HCT116 (cell line): ENCODE measurements around the gene CLCF1. TPM values are rescaled to one million over a fixed set of nuclear protein-coding genes. Genes with fewer than 3 reads are reported as not detected.

Experiments used
- ATAC-seq: fragments of 200-7000 bp; cut with Tn5 transposase; 2 replicates; pipeline ENCODE4 v1.9.1; 2020; ENCODE audit warnings: mild to moderate bottlenecking, moderate library complexity
- BruUV-seq: library from RNA; stranded (reverse); fragments of 400-500 nt; replicated peaks from 2 replicates; lab custom pipeline; 2021; lab: Mats Ljungman, UMichigan
- CTCF ChIA-PET: fragments of 300-600 bp; sonication (Branson Sonifier 250); formaldehyde crosslinking; loops from one replicate; lab custom pipeline; 2021; ENCODE audit warnings: antibody characterized with exemption; lab: Charles Lee
- POLR2A ChIA-PET: fragments of 300-600, 350-600 bp; sonication (Branson Sonifier 250); formaldehyde crosslinking; loops from one replicate; lab custom pipeline; 2021; ENCODE audit warnings: antibody characterized with exemption; lab: Charles Lee
- RAD21 ChIA-PET, 2 experiments: fragments of 300-600 bp; sonication (Branson Sonifier 250); formaldehyde crosslinking; loops; one replicate each; lab custom pipeline; 2023; ENCODE audit warnings: low total read pairs in 2 of 2; ENCODE audit not compliant: uncharacterized antibody in 2 of 2, unreplicated experiment in 2 of 2, low non-redundant PET in 1 of 2; lab: Charles Lee
- DNase-seq: peaks from one replicate; pipeline ENCODE4 v3.0.0-alpha.2; 2010; ENCODE audit warnings: low read depth, low spot score
- H2AFZ ChIP-seq: fragments of 200-600 bp; shearing (Covaris generic), sonication (generic); 2 replicates; pipeline ENCODE4 v1.6.1; 2017; ENCODE audit warnings: low read depth, mixed run types, mixed read lengths, antibody characterized with exemption, low read length; ENCODE audit not compliant: poor library complexity, severe bottlenecking
- H3K27ac ChIP-seq: 2 replicates; pipeline ENCODE4 v1.5.1; 2012; ENCODE audit warnings: low read depth, low read length
- H3K27me3 ChIP-seq: fragments of 200-600 bp; sonication (generic); 2 replicates; pipeline ENCODE4 v1.6.1; 2016; ENCODE audit warnings: mixed run types, low read length, mixed read lengths; ENCODE audit not compliant: insufficient read depth
- H3K36me3 ChIP-seq, 2 experiments: fragments of 200-500 bp in 1 of 2; fragments of 200-600 bp in 1 of 2; sonication (Bioruptor generic) in 1 of 2; sonication (generic) in 1 of 2; 2 replicates each; pipeline versions ENCODE4 v1.5.1 to v1.6.1; 2014 to 2016; ENCODE audit warnings: low read length in 2 of 2, inconsistent platforms in 1 of 2, mixed read lengths in 1 of 2, mixed run types in 1 of 2; ENCODE audit not compliant: insufficient read depth in 2 of 2, control insufficient read depth in 1 of 2
- H3K4me1 ChIP-seq, 2 experiments: fragments of 200-600 bp in 1 of 2; sonication (generic) in 1 of 2; 2 replicates each; pipeline versions ENCODE4 v1.5.1 to v1.6.1; 2012 to 2017; ENCODE audit warnings: low read length in 2 of 2, inconsistent platforms in 1 of 2, mild to moderate bottlenecking in 1 of 2, mixed read lengths in 1 of 2, mixed run types in 1 of 2, moderate library complexity in 1 of 2; ENCODE audit not compliant: insufficient read depth in 2 of 2, control insufficient read depth in 1 of 2
- H3K4me2 ChIP-seq: fragments of 200-600 bp; sonication (generic); 2 replicates; pipeline ENCODE4 v1.6.1; 2017; ENCODE audit warnings: mixed run types, low read length, mixed read lengths
- H3K4me3 ChIP-seq, 2 experiments: fragments of 200-600 bp in 1 of 2; sonication (generic) in 1 of 2; replicated peaks in 1 of 2; 2 replicates each; pipeline ENCODE4 v1.5.1; 2011 to 2016; ENCODE audit warnings: low read length in 2 of 2, control low read depth in 1 of 2, low read depth in 1 of 2, mild to moderate bottlenecking in 1 of 2, mixed read lengths in 1 of 2, mixed run types in 1 of 2
- H3K79me2 ChIP-seq: fragments of 200-600 bp; sonication (generic); 2 replicates; pipeline ENCODE4 v1.6.1; 2017; ENCODE audit warnings: mild to moderate bottlenecking, mixed run types, low read length, moderate library complexity, mixed read lengths; ENCODE audit not compliant: insufficient read depth
- H3K9ac ChIP-seq: fragments of 200-600 bp; sonication (generic); 2 replicates; pipeline ENCODE4 v1.6.1; 2016; ENCODE audit warnings: low read length, mixed read lengths
- H3K9me2 ChIP-seq: fragments of 200-600 bp; sonication (generic), shearing (Covaris generic); 2 replicates; pipeline ENCODE4 v1.6.1; 2017; ENCODE audit warnings: mixed run types, mild to moderate bottlenecking, moderate library complexity; ENCODE audit not compliant: insufficient read depth
- H3K9me3 ChIP-seq, 2 experiments: fragments of 200-500 bp in 1 of 2; fragments of 200-600 bp in 1 of 2; sonication (Bioruptor generic) in 1 of 2; sonication (generic) in 1 of 2; 2 replicates each; pipeline ENCODE4 v1.6.1; 2014 to 2017; ENCODE audit warnings: low read length in 2 of 2, mixed read lengths in 2 of 2, inconsistent platforms in 1 of 2, low read depth in 1 of 2, mild to moderate bottlenecking in 1 of 2, mixed run types in 1 of 2, moderate library complexity in 1 of 2; ENCODE audit not compliant: control insufficient read depth in 1 of 2, insufficient read depth in 1 of 2
- H4K20me1 ChIP-seq: fragments of 200-600 bp; sonication (generic), shearing (Covaris generic); 2 replicates; pipeline ENCODE4 v1.6.1; 2017; ENCODE audit warnings: mixed run types, mild to moderate bottlenecking, moderate library complexity; ENCODE audit not compliant: insufficient read depth
- EZH2phosphoT487 ChIP-seq: fragments of 200-600 bp; IDR thresholded peaks from 2 replicates; pipeline ENCODE4 v1.6.1; 2018; ENCODE audit warnings: antibody characterized with exemption, borderline replicate concordance
- JUND ChIP-seq: IDR thresholded peaks from 2 replicates; pipeline ENCODE4 v1.6.1; 2012
- SRF ChIP-seq: IDR thresholded peaks from 2 replicates; pipeline ENCODE4 v1.6.1; 2012; ENCODE audit warnings: low read depth
- TCF7L2 ChIP-seq: IDR thresholded peaks from 2 replicates; pipeline ENCODE4 v1.7.0; 2011; ENCODE audit warnings: borderline replicate concordance, inconsistent platforms; ENCODE audit not compliant: insufficient read depth, insufficient read length; ENCODE audit errors: extremely low read depth
- YY1 ChIP-seq: IDR thresholded peaks from 2 replicates; pipeline ENCODE4 v1.6.1; 2011; ENCODE audit warnings: low read length, low read depth, moderate library complexity, mild to moderate bottlenecking; ENCODE audit not compliant: insufficient replicate concordance; ENCODE audit errors: extremely low read depth
- ZFX ChIP-seq: fragments of 450-650 bp; IDR thresholded peaks from 2 replicates; pipeline ENCODE4 v1.6.1; 2017
- ZNF274 ChIP-seq: fragments of 200-500 bp; sonication (Bioruptor generic); IDR thresholded peaks from 2 replicates; pipeline ENCODE4 v1.6.1; 2014; ENCODE audit warnings: mild to moderate bottlenecking, low read depth, low read length, inconsistent platforms
- intact Hi-C: fragments of 100-400 bp; cut with micrococcal nuclease; formaldehyde crosslinking; loops from 2 replicates; pipeline ENCODE4 v1.10.0; 2022
- total RNA-seq: library from RNA; stranded (reverse); gene quantifications from one replicate; pipeline ENCODE4 v1.2.1, GENCODE V29; 2021; ENCODE audit not compliant: unreplicated experiment
- TF ChIP-seq, protein P1 (sequence below): IDR thresholded peaks from 2 replicates; pipeline ENCODE4 v1.6.1; 2012; ENCODE audit warnings: low read depth

The CLCF1 gene
- total RNA-seq, 1 experiment from 2014 or later, result 12.2 TPM

DNA sequence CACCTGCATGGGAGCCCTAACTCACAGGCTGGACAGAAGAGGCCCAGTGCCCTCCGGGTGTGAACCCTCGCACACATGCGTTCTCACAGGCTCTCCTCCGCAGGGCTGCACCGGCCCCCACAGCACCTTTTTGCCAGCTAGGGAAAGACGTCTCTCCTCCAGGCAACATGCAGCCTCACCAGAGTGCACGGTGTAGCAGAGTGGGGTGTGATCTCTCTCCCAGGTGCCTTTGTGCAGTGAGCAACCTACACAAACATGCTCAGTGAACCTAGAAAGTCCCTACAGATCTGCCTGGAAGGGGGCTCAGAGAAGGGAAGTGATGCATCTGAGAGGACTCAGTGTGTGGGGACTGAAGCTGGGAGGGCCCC lies 38.4 kb upstream of the CLCF1 start:
- DNase-seq, result no peak
- H3K9ac ChIP-seq, result no peak overlapping the region
- H2AFZ ChIP-seq, result no peak overlapping the region
- no peak overlapping the region for H3K27ac ChIP-seq
- no peaks in the 10 kb centered on the region for H3K27me3 ChIP-seq
- no peaks in the 10 kb centered on the region for H3K36me3 ChIP-seq
- no peak for ATAC-seq
- TF ChIP-seq EZH2phosphoT487, result no peak
- TF ChIP-seq JUND, result no peak
- no peak for TF ChIP-seq TCF7L2
- TF ChIP-seq, protein P1, sequence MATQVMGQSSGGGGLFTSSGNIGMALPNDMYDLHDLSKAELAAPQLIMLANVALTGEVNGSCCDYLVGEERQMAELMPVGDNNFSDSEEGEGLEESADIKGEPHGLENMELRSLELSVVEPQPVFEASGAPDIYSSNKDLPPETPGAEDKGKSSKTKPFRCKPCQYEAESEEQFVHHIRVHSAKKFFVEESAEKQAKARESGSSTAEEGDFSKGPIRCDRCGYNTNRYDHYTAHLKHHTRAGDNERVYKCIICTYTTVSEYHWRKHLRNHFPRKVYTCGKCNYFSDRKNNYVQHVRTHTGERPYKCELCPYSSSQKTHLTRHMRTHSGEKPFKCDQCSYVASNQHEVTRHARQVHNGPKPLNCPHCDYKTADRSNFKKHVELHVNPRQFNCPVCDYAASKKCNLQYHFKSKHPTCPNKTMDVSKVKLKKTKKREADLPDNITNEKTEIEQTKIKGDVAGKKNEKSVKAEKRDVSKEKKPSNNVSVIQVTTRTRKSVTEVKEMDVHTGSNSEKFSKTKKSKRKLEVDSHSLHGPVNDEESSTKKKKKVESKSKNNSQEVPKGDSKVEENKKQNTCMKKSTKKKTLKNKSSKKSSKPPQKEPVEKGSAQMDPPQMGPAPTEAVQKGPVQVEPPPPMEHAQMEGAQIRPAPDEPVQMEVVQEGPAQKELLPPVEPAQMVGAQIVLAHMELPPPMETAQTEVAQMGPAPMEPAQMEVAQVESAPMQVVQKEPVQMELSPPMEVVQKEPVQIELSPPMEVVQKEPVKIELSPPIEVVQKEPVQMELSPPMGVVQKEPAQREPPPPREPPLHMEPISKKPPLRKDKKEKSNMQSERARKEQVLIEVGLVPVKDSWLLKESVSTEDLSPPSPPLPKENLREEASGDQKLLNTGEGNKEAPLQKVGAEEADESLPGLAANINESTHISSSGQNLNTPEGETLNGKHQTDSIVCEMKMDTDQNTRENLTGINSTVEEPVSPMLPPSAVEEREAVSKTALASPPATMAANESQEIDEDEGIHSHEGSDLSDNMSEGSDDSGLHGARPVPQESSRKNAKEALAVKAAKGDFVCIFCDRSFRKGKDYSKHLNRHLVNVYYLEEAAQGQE, result no peak
- H3K4me3 ChIP-seq, result no peak overlapping the region
- H3K9me2 ChIP-seq, result no peaks in the 10 kb centered on the region
- CTCF ChIA-PET, result no interaction called here
- no peaks in the 10 kb centered on the region for H3K9me3 ChIP-seq
- no peak overlapping the region for H3K4me2 ChIP-seq
- peaks cover 12 to 27% of the 10 kb centered on the region in 2 experiments; a peak in 3 of 4 replicates for H3K4me1 ChIP-seq
- no peaks in the 10 kb centered on the region for H3K79me2 ChIP-seq
- RAD21 ChIA-PET, result no interaction called here
- POLR2A ChIA-PET, result no interaction called here
- intact Hi-C loops, result no loop called here
- no TSS peak for BruUV-seq
- H4K20me1 ChIP-seq, result no peaks in the 10 kb centered on the region

DNA sequence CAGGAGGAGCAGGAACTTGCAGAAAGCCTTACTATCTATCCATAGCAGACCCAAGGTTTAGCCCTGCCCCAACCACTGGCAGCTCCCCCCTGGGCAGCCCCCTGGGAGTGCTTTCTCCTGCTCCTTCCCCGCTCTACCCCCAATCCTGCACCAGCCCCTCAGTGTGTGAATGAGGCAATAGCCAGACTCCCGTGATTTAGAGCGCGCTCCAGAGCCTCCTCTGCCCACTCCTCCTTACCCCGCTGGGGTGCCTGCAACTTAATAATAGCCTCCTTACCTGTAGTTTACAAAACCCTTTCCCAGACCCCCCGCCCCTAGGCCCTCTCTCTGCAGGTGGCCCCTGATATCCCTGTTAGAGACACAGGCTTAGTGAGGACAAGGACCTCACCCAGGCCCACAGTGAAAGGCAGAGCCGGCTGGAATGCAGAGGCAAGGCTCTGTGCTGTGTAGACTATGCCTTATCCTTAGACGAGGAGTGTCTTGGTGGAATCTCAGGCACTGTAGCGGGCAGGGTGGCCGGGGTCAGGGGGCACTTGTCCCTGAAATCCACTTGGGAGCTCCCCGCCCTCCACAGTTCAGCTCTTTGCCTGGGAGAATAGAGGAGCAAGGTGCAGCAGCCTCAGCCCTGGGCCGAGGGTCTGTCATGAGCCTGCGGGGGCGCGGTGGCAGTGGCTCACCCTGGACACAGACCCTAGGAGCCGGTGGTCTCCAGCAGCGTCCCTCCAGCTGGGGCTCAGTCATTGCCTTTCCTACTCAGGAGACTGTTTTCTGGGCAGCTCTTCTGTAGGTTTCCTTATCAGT lies 37.8 kb upstream of the CLCF1 start:
- DNase-seq (no peak), ATAC-seq (no peak)
- RAD21 ChIA-PET, result no interaction called here
- Histone ChIP-seq H3K79me2 (no peaks in the 10 kb centered on the region), H3K27me3 (no peaks in the 10 kb centered on the region), H3K9me2 (no peaks in the 10 kb centered on the region), H4K20me1 (no peaks in the 10 kb centered on the region), H3K4me1 (peaks cover 9 to 21% of the 10 kb centered on the region in 2 experiments; a peak in 3 of 4 replicates), H3K9ac (no peak overlapping the region), H3K27ac (no peak overlapping the region), H2AFZ (no peak overlapping the region), H3K4me2 (no peak overlapping the region), H3K9me3 (no peaks in the 10 kb centered on the region), H3K4me3 (no peak overlapping the region), H3K36me3 (no peaks in the 10 kb centered on the region)
- intact Hi-C loops, result no loop called here
- TF ChIP-seq ZFX, result no peak
- TF ChIP-seq YY1, result no peak
- TF ChIP-seq SRF, result no peak
- TF ChIP-seq ZNF274, result no peak
- CTCF ChIA-PET, result no interaction called here
- no TSS peak for BruUV-seq
- POLR2A ChIA-PET, result no interaction called here
